GM21381 (cell line): ENCODE measurements around the gene TOGARAM1.

Experiments used
- ATAC-seq: cut with Tn5 transposase; IDR thresholded peaks from one replicate; pipeline ENCODE4 v1.9.1; 2021; ENCODE audit warnings: mild to moderate bottlenecking, moderate library complexity; ENCODE audit not compliant: unreplicated experiment

The TOGARAM1 gene

DNA sequence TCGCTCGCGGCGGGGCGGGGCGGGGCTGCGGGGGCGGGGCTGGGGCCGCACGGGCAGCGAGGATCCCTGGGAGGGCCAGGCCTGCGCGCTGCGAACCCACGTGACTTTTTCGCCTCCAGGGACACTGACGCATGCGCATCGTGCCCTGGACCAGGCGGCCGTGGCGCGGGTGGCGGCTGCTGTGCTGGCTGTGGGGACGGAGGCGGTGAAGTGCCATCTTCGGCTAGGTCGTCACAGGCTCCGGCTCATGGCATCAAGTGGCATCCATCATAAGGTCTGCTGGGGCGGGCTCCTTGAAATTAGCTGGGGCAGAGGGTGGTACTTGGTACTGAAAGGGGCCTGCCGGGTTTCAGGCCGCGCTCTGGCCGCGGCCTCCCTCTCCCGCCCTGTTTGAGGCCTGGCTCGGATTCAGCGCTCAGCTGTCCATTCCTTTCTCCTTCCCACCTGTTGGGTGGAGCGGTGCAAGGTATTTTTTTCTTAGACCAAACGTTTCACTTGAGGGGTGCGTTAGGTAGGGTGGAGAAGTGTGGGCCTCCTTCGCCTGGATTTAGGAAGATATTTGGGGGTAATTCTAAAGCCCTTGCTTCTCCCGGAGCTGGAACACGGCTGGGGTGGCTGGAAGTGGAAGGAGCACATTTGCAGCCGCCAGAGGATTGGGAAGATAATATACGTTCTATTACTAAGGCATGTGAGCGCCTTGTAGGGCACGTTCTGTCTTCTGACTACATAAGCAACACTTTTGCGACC, 122.2 kb downstream of the TOGARAM1 start, which contains the start of gene PRPF39:
Gene PRPF39 (plus strand): TSS at position 141 of the 747 bp plus-strand sequence. CDS start 11,124 bp downstream, outside the sequence.
- peak; percentile 88 for ATAC-seq

DNA sequence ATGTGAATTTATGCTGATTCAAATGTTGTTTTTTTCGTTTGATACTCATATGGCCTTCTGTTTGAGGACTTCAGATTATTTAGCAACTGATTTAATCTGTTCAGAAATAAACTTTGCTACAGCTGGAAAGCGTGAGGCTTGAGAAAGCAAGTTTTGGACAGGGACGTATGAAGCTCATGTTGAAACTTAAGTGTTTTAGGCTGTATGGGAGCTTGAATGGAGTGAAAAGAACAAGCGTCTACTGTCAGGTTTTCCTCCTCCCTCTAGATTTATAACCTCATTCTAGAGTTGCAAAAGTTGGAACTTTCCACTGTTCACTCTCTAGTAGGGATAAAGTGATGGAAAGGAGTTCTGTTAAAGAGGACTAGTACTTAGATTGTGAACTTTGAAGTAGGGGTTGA, 123.0 kb downstream of the TOGARAM1 start:
- ATAC-seq, result no peak

DNA sequence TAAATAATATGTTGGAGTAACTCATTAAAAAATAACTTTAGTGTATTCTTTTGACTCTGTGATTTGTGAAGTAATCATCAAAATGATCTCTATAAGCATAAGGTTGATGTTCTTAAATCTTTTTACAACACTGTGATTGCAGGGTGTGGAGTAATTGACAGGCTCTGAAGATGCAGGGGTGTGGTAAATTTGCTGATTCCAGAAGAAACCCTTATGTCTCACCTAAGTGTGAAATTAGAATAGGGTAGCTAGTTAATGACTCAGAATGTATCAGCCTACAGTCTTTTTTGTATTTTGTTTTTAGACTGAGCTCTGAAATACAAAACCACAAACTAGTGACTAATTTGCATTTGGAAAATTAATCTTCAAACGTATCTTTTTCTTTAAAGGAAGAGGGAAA, 127.8 kb downstream of the TOGARAM1 start:
- peak; percentile 70 for ATAC-seq

DNA sequence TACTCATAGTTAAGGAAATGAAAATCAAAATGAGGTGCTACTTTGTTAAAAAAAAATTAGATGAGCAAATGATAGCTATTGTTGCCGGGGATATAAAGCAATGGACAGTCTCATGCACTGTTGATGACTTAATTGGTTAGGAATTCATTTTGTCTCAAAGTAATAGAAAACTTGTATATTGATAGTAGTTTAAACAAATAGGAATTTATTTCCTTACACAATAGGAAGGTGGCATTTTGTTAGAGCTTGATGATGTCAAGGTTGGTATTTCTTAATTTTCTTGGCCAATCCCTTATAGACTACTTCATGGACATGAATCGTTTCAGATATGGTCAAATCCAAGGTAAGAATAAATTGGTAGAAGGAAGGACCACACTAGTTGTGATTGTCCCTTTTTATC, 129.7 kb downstream of the TOGARAM1 start:
- ATAC-seq, result no peak

- no peak for ATAC-seq
Measured at GRCh38 chr14:45094275-45094674, 132.3 kb downstream of the TOGARAM1 start.

DNA sequence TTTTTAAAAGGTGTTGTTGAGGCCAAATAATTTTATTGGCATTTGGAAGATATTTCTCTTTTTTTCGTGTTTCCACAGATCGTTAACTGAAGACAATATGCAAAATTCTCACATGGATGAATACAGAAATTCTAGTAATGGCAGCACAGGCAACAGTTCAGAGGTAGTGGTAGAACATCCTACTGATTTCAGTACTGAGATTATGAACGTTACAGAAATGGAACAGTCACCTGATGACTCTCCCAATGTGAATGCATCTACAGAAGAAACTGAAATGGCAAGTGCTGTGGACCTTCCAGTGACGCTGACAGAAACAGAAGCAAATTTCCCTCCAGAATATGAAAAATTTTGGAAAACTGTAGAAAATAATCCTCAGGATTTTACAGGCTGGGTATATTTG, 133.2 kb downstream of the TOGARAM1 start:
- ATAC-seq, result no peak

GRCh38 chr14:45096218-45096617, 134.2 kb downstream of the TOGARAM1 start:
- no peak for ATAC-seq

DNA sequence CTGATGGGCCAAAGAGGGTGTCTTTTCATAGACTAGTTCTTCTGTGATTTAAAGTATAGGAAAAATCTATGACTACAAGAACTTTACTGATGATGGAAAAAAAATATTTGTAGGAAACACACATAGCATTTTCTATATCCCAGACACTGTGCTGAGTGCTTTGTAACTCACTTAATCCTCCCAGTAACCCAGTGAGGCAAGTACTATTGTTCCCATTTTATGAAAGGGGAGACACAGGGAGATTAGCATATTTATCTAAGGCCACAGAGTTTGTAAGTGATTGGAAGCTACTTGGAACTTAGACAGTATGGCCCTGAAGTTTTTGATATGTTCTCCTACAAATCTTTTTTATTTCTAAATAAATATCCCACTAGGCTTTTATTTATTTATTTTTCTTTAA, 141.8 kb downstream of the TOGARAM1 start:
- no peak for ATAC-seq

- no peak for ATAC-seq
Measured at GRCh38 chr14:45104561-45104960, 142.6 kb downstream of the TOGARAM1 start.

DNA sequence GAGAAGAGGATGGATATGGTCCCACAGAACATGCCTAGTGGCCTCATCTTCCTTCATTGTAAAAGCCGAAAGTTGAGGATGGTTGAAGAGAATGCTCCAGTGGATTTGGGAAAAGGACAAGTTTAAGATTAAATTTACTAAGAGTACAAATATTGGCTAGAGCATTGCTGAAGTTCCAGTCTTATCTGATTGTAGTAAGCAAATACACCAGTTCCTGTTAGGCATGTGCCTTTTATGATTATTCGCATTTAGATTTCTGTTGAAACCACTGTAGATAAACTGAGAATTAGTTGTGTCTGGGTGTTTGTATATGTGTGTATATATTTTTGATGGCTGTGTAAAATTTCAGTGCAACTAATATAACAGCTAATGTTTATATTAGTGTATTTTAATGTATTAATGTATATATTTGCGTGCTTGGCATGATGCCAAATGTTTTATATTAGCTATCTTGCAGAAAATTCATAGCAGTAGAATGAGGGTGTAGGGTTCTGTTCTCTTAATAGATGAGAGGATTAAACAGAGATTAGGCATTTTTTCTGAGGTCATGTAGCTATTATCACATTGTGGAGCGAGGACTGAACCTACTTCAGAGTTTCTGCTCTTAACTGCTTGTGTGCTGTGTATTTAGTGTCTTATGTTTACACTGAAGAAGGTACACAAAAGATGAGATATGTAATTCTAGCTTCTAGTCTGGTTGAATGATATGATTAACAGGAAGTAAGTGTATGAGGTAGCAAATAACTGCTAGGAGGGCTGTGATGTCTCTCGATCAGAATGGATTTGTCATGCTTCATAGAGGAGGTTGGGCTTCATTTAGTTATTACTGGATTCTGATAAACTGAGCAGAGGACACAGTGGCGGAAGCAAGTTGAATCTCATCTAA, 151.1 kb downstream of the TOGARAM1 start:
- no peak for ATAC-seq

GRCh38 chr14:45114327-45114726, 152.3 kb downstream of the TOGARAM1 start:
- no peak for ATAC-seq

- ATAC-seq, result no peak
Measured at GRCh38 chr14:45118594-45118993, 156.6 kb downstream of the TOGARAM1 start.

DNA sequence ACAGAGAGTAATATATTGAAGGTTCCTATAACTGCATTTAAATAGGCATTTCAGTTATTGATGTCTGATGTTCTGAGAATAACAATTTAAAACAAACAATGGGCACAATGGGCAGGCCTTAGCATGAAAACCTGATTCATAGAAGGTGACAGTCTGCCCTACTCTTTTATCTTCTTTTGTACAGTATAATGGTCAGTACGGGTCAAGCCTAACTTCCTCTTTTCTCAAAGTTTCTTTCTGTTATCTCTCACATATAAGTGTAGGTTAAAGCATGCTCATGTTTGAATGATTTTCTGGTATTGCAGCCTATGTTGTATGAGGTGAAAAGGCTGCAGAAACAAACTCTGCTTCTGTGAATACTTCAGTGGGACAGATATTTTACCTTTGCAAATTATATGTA, 158.1 kb downstream of the TOGARAM1 start:
- ATAC-seq, result no peak

DNA sequence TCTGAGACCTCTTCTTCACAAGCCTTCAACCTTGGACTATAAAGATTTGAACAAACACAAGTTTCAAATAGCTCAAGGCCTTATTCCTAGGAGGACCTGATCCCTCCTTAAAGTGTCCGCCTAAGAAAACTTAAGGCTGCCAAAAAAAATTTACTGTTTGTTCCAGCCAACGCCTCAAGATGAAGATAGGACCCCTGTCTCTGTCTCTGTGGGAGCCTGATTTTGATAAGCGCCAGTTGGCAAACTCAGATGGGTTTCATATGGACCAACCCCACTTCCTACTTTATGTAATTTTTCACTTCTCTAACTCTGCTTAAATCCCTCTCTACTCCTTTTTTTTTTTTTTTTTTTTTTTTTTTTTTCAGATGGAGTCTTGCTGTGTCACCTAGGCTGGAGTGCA, 161.3 kb downstream of the TOGARAM1 start:
- no peak for ATAC-seq
